Activated CD8-positive, alpha-beta memory T cell treated with anti-CD3 and anti-CD28 coated beads, Interleukin-2, amount 50 U/mL, for 4 hours (primary cell): ENCODE data around the gene HBB.
"Not testable (repeated sequence)": the region's sequence is repeated elsewhere in the genome, so short reads cannot be mapped to it uniquely, and the experiment has no call there.

ENCODE experiments used
- DNase-seq: peaks from one replicate; pipeline ENCODE4 v3.0.0-alpha.2; 2020

Gene HBB

DNA sequence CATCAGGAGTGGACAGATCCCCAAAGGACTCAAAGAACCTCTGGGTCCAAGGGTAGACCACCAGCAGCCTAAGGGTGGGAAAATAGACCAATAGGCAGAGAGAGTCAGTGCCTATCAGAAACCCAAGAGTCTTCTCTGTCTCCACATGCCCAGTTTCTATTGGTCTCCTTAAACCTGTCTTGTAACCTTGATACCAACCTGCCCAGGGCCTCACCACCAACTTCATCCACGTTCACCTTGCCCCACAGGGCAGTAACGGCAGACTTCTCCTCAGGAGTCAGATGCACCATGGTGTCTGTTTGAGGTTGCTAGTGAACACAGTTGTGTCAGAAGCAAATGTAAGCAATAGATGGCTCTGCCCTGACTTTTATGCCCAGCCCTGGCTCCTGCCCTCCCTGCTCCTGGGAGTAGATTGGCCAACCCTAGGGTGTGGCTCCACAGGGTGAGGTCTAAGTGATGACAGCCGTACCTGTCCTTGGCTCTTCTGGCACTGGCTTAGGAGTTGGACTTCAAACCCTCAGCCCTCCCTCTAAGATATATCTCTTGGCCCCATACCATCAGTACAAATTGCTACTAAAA lies at the start of gene HBB:
HBB (minus strand) TSS at position 340 of the 579 bp plus-strand sequence; CDS start at position 290, 50 bp downstream.
- DNase-seq = no peak

DNA sequence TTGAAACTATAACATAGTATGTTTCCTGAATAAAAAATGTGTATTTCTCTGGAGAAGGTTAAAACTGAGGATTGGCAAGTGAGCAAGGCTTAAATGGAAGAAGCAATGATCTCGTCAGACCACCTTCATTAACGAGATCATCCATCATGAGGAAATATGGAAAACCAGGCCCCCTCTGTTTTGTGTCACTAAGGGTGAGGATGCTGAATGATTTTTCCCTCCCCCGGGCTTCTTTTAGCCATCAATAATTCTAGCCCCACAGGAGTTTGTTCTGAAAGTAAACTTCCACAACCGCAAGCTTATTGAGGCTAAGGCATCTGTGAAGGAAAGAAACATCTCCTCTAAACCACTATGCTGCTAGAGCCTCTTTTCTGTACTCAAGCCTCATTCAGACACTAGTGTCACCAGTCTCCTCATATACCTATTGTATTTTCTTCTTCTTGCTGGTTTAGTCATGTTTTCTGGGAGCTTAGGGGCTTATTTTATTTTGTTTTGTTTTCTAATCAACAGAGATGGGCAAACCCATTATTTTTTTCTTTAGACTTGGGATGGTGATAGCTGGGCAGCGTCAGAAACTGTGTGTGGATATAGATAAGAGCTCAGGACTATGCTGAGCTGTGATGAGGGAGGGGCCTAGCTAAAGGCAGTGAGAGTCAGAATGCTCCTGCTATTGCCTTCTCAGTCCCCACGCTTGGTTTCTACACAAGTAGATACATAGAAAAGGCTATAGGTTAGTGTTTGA lies 48.7 kb upstream of the HBB start:
- DNase-seq = no peak

- no peak for DNase-seq
These were observed 47.5 kb upstream of the HBB start for GRCh38 chr11:5274395-5274794.

DNA sequence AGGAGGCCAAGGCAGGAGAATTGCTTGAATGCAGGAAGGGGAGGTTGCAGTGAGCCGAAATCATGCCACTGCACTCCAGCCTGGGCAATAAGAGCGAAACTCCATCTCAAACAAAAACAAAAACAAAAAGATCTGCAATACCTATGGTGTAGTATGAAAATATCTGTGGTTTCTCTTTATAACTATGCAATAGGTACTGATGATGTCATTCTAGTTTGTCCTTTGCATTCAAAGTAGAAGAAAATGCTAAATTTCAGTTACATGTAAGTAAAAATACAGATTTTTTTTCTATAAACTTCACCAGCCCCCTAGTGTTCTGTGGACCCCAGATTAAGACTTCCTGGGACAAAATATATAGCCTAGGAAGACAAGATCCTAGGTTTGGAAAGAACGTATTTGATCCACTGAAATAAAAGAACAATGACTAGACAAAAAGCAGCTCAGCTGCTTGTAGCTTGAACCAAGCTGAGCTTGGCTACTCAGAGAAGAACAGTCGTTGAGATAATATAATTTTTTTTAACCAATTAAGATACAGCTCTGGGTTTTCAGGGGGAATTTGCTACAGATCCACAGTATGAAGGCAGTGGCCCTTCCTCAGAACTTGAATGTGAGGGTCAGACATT lies 45.6 kb upstream of the HBB start:
- DNase-seq = no peak

- no peak for DNase-seq
These were observed 42.9 kb upstream of the HBB start, which contains the start of gene HBE1 for GRCh38 chr11:5269715-5270147. Gene HBE1 (minus strand): TSS chr11:5269945. CDS start chr11:5269890, 55 bp downstream.

DNA sequence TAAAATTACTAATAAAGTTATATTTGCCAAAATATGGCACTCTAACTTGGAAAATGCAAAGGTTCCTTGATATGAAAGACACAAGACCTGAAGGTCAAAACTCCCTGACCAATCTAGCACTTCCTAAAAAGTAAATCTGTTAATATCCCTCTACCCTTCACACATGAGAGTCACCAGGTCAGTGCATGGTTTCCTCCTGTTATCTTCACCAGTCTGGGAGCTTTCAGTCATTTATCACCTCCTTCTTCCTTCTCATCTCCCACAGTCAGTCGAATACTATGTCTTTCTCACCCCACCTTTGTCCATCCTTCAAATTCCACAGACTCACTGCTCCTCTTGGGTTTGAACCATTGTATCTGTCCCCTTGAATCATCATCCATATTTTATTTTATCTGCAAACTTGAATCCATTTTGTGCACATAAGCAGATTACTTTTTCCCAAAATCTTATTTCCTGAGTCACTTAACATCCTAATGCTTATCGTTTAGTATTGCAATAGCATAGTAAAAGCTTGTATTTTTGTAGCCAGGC lies 40.2 kb upstream of the HBB start:
- DNase-seq = no peak

DNA sequence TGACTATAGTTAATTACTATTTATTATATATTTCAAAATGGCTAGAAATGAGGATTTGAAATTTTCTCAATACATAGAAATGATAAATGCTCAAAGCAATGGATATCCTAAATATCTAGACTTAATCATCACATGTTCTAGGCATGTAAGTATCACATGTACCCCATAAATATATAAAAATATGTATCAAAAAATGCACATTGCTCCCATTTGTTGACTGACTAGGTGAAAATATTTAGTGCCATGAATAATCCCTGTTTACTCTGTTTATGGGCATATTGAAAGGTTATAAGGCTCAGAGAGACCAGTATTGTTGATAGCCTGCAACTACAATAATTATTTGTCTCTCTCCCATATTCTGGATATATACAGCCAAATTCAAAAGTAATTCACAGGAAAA lies 39.7 kb upstream of the HBB start:
- DNase-seq = no peak

DNA sequence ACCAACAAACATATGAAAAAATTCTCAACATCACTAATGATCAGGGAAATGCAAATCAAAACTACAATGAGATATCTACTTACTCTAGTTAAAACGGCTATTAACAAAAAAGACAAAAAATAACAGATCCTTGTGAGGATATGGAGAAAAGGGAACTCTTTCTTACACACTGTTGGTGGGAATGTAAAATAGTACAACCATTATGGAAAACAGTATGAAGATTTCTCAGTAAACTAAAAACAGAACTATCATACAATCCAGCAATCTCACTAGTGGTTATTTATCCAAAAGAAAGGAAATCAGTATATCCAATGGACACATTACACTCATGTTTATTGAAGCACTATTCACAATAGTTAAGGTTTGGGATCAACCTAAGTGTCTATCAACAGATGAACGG lies 39.0 kb upstream of the HBB start:
- DNase-seq = no peak

DNA sequence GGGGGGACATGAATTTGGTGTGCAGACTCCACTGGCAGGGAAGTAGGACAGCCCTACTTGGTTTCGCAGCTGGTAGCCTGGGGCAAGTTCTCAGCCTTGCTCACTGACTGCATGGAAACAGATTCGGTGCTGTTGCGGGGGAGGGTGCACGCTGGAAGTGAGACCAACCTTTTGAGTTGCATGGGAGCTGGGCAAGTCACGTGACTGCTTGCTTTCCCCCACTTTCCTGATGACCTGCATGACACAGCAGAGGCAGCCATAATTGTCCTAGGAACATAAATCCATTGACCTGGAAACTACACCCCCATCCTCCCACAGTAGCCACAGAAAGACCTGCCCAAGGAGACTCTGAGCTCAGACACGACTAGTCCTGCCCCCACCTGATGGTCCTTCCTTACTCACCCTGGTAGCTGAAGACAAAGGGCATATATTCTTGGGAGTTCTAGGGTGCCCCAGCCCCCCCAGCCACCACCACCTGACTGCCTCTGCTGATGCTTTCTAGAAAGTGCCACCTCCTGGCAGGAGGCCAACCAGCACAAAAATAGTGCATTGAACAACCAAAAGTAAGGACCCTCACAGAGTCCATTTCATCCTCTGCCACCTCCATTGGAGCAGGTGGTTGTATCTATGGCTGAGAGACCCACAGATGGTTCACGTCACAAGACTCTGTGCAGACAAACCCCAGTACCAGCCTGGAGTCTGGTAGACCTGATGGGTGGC lies 31.8 kb upstream of the HBB start:
- no peak for DNase-seq

DNA sequence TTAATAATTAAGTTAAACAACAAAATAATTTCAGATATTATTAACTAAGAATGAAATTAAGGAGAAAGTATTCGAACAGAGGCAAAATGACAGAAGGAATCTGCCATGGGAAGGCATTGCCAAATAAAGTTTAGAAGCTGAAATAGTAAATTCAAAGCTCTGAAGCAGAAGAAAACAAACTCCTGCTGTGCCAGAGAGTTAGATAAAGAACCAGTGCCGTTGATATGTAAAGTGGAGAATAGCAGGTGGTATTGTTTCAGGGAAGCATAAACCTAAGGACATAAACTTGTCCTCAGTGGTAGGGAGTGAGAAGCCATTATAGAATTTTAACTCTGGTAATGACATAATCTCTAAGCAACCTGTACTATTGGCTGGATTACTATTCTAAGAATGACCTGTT lies 30.4 kb upstream of the HBB start:
- DNase-seq = no peak

GRCh38 chr11:5254646-5255413 lies 28.0 kb upstream of the HBB start, which contains the start of gene HBG2:
Gene HBG2 (minus strand): TSS chr11:5254781. CDS start chr11:5254728, 53 bp downstream.
- DNase-seq = not testable (repeated sequence)

DNA sequence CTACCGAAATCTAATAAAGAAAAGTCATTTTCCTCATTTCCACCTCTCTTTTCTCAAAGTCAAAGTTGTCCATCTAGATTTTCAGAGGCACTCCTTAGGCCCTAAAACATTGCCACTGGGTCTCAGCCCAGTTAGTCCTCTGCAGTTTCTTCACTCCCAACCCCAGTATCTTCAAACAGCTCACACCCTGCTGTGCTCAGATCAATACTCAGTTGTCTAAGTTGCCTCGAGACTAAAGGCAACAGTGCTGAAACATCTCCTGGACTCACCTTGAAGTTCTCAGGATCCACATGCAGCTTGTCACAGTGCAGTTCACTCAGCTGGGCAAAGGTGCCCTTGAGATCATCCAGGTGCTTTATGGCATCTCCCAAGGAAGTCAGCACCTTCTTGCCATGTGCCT lies 27.2 kb upstream of the HBB start:
- not testable (repeated sequence) for DNase-seq

- DNase-seq = not testable (repeated sequence)
These were observed 26.6 kb upstream of the HBB start for GRCh38 chr11:5253440-5253839.

- DNase-seq = no peak
These were observed 26.0 kb upstream of the HBB start for GRCh38 chr11:5252919-5253265.

GRCh38 chr11:5252192-5252918 lies 25.5 kb upstream of the HBB start:
- no peak for DNase-seq

DNA sequence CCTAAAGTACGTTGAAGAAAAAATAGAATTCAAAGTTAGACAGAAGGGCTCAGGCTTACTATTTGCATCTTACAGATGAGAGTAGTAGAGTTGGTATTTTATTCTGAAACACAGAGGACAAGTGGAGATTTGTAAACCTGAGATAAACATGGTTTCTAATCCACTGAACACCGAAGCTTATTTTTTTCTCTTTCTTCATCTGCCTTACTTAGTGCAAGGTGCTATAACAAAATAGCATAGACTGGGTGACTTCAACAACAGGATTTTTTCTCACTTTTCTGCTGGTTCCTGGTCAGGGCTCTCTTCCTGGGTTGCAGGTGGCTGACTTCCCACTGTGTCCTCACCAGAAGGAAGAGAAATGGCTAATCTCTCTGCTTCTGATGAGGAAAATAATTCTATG lies 24.9 kb upstream of the HBB start:
- no peak for DNase-seq

DNA sequence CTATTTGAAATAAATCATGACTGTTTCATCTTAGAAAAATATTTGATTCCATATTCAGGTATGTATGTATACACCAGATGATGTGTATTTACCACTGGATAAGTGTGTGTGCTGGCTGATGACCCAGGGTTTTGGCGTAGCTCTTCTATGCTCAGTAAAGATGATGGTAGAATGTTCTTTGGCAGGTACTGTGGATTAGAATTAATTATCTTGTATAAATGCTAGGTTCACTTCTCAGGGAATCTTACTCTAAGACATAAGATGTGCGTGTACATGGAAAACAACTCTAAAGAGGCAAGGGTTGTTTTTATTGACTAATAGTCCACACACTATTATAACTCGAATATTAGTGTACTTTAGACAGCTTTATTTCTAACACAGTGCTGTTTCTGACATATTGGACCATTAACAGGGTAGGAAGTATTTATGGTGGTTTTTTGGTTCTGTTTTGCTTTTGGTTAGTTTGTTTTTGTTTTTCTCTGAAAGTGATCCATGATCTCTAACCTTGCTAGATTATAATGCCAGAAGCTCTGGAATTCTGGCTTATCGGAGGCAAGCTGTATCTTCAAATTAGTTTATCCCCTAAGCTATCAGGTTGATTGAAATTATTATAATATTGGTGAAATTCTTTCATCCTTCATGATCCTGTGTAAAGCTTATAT lies 23.8 kb upstream of the HBB start:
- no peak for DNase-seq

DNA sequence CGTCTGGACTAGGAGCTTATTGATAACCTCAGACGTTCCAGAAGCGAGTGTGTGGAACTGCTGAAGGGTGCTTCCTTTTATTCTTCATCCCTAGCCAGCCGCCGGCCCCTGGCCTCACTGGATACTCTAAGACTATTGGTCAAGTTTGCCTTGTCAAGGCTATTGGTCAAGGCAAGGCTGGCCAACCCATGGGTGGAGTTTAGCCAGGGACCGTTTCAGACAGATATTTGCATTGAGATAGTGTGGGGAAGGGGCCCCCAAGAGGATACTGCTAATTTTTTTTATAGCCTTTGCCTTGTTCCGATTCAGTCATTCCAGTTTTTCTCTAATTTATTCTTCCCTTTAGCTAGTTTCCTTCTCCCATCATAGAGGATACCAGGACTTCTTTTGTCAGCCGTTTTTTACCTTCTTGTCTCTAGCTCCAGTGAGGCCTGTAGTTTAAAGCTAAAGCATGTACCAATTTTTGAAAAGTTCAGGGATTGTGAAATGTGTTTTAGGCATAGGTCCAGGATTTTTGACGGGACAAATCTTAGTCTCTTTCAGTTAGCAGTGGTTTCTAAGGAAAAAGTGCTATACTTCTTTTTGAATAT lies 23.0 kb upstream of the HBB start, which contains the start of gene HBG1:
HBG1 (minus strand) TSS at position 51 of the 590 bp plus-strand sequence. CDS start 53 bp downstream, outside the sequence.
- not testable (repeated sequence) for DNase-seq

DNA sequence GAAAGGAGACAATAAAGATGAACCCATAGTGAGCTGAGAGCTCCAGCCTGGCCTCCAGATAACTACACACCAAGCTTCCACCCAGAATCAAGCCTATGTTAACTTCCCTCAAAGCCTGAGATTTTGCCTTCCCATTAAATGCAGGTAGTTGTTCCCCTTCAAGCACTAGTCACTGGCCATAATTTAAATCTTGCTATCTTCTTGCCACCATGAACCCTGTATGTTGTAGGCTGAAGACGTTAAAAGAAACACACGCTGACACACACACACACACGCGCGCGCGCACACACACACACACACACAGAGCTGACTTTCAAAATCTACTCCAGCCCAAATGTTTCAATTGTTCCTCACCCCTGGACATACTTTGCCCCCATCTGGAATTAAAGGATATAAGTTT lies 21.6 kb upstream of the HBB start:
- DNase-seq = not testable (repeated sequence)

DNA sequence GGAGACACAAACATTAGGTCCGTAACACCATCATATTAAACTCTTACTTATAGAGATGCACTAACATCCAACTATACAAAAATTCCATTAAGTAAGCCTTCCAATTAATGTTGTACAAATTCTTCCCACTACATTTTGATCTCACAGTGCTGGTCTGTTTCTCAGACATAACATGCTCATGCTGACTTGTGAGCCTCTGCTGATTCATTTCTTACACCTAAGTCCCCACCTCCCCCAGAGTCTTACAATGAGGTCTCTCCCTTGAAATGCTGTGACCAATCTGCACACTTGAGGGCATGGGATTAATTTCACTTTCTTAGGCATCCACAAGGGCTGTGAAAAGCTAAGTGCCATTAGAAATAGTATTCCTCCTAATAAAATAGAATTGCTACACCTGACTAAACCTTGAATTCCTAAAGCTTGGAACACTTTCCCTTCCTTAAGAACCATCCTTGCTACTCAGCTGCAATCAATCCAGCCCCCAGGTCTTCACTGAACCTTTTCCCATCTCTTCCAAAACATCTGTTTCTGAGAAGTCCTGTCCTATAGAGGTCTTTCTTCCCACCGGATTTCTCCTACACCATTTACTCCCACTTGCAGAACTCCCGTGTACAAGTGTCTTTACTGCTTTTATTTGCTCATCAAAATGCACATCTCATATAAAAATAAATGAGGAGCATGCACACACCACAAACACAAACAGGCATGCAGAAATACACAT lies 20.8 kb upstream of the HBB start:
- DNase-seq = no peak
